GM19193 (cell line): ENCODE data around the gene SHISA5.

Experiments
- POLR2A ChIP-seq: IDR thresholded peaks from 4 replicates; pipeline ENCODE4 v1.6.1; 2011; ENCODE audit not compliant: insufficient read depth, insufficient read length; ENCODE audit errors: extremely low read depth

The SHISA5 gene

GRCh38 chr3:48445277-48445882 is 58.6 kb downstream of the SHISA5 start:
- no peak for TF ChIP-seq POLR2A

- no peak for TF ChIP-seq POLR2A
Measured at GRCh38 chr3:48441940-48442339, 62.0 kb downstream of the SHISA5 start.

- TF ChIP-seq POLR2A: no peak
Measured at GRCh38 chr3:48440590-48440958, 63.4 kb downstream of the SHISA5 start.

- TF ChIP-seq POLR2A: peak; percentile 88
Measured at GRCh38 chr3:48439820-48440589, 64.0 kb downstream of the SHISA5 start, which contains the start of the genes CCDC51 and TMA7. CCDC51 (minus strand) TSS chr3:48440119; CDS start chr3:48435128, 4,991 bp downstream. TMA7 (plus strand) TSS chr3:48440257; CDS start chr3:48440297, 40 bp downstream.

GRCh38 chr3:48437812-48438211 is 66.2 kb downstream of the SHISA5 start:
- no peak for TF ChIP-seq POLR2A

- TF ChIP-seq POLR2A: no peak
Measured at GRCh38 chr3:48436855-48437254, 67.1 kb downstream of the SHISA5 start.

- TF ChIP-seq POLR2A: no peak
Measured at GRCh38 chr3:48436477-48436787, 67.5 kb downstream of the SHISA5 start.

- TF ChIP-seq POLR2A: no peak
Measured at GRCh38 chr3:48435774-48436476, 68.0 kb downstream of the SHISA5 start.

- no peak for TF ChIP-seq POLR2A
Measured at GRCh38 chr3:48435223-48435595, 68.8 kb downstream of the SHISA5 start.

- no peak for TF ChIP-seq POLR2A
Measured at GRCh38 chr3:48434591-48435222, 69.3 kb downstream of the SHISA5 start.

GRCh38 chr3:48433472-48434118 is 70.4 kb downstream of the SHISA5 start:
- no peak for TF ChIP-seq POLR2A

GRCh38 chr3:48432411-48433371 is 71.3 kb downstream of the SHISA5 start:
- TF ChIP-seq POLR2A: no peak

- TF ChIP-seq POLR2A: no peak
Measured at GRCh38 chr3:48431224-48432029, 72.5 kb downstream of the SHISA5 start.
